Measurements from ENCODE around the gene STK38L. TPM values are rescaled to one million over a fixed set of nuclear protein-coding genes. Genes with fewer than 3 reads are reported as not detected.

The STK38L gene
- total RNA-seq, 1 donor from 2014 or later: 31.4 TPM

GRCh38 chr12:27336282-27336653 lies 92.2 kb downstream of the STK38L start:
- TF ChIP-seq CTCF (IDR thresholded peaks at IDR 0.05; ENCODE audit: partially characterized antibody, unreplicated experiment): no peak
- H3K27me3 Mint-ChIP-seq (ENCODE audit: unreplicated experiment): peaks cover 13% of the 10 kb centered on the region
- H3K27ac Mint-ChIP-seq (ENCODE audit: unreplicated experiment): no peak overlapping the region
- DNase-seq: no peak
- H3K36me3 Mint-ChIP-seq (ENCODE audit: unreplicated experiment): no peaks in the 10 kb centered on the region
- H3K4me3 Mint-ChIP-seq (ENCODE audit: unreplicated experiment): no peak overlapping the region
- peaks cover 2% of the 10 kb centered on the region for H3K9me3 Mint-ChIP-seq (ENCODE audit: unreplicated experiment)
- peaks cover 5% of the 10 kb centered on the region for H3K4me1 Mint-ChIP-seq (ENCODE audit: low read depth, unreplicated experiment)

- peak; percentile 42 for DNase-seq
- no peak for TF ChIP-seq CTCF (IDR thresholded peaks at IDR 0.05; ENCODE audit: partially characterized antibody, unreplicated experiment)
- Mint-ChIP-seq H3K36me3 (ENCODE audit: unreplicated experiment) (no peaks in the 10 kb centered on the region), H3K27ac (ENCODE audit: unreplicated experiment) (no peak overlapping the region), H3K27me3 (ENCODE audit: unreplicated experiment) (peaks cover 8% of the 10 kb centered on the region), H3K4me1 (ENCODE audit: low read depth, unreplicated experiment) (peaks cover 5% of the 10 kb centered on the region), H3K4me3 (ENCODE audit: unreplicated experiment) (no peak overlapping the region), H3K9me3 (ENCODE audit: unreplicated experiment) (peaks cover 2% of the 10 kb centered on the region)
Measured at GRCh38 chr12:27337376-27337775, 93.3 kb downstream of the STK38L start.

- Mint-ChIP-seq H3K4me1 (ENCODE audit: low read depth, unreplicated experiment) (peaks cover 5% of the 10 kb centered on the region), H3K4me3 (ENCODE audit: unreplicated experiment) (no peak overlapping the region), H3K27ac (ENCODE audit: unreplicated experiment) (no peak overlapping the region), H3K36me3 (ENCODE audit: unreplicated experiment) (no peaks in the 10 kb centered on the region), H3K27me3 (ENCODE audit: unreplicated experiment) (peaks cover 6% of the 10 kb centered on the region), H3K9me3 (ENCODE audit: unreplicated experiment) (peaks cover under 1% of the 10 kb centered on the region)
- no peak for DNase-seq
- TF ChIP-seq CTCF (IDR thresholded peaks at IDR 0.05; ENCODE audit: partially characterized antibody, unreplicated experiment): no peak
Measured at GRCh38 chr12:27338473-27338872, 94.4 kb downstream of the STK38L start.

- DNase-seq: no peak
- Mint-ChIP-seq H3K27me3 (ENCODE audit: unreplicated experiment) (no peaks in the 10 kb centered on the region), H3K4me1 (ENCODE audit: low read depth, unreplicated experiment) (peaks cover 2% of the 10 kb centered on the region), H3K4me3 (ENCODE audit: unreplicated experiment) (no peak overlapping the region), H3K27ac (ENCODE audit: unreplicated experiment) (no peak overlapping the region), H3K9me3 (ENCODE audit: unreplicated experiment) (no peaks in the 10 kb centered on the region), H3K36me3 (ENCODE audit: unreplicated experiment) (no peaks in the 10 kb centered on the region)
- TF ChIP-seq CTCF (IDR thresholded peaks at IDR 0.05; ENCODE audit: partially characterized antibody, unreplicated experiment): no peak
Measured at GRCh38 chr12:27340971-27341370, 96.9 kb downstream of the STK38L start.

- no peaks in the 10 kb centered on the region for H3K9me3 Mint-ChIP-seq (ENCODE audit: unreplicated experiment)
- no peak for DNase-seq
- no peaks in the 10 kb centered on the region for H3K36me3 Mint-ChIP-seq (ENCODE audit: unreplicated experiment)
- no peak overlapping the region for H3K27ac Mint-ChIP-seq (ENCODE audit: unreplicated experiment)
- no peak for TF ChIP-seq CTCF (IDR thresholded peaks at IDR 0.05; ENCODE audit: partially characterized antibody, unreplicated experiment)
- H3K4me3 Mint-ChIP-seq (ENCODE audit: unreplicated experiment): no peak overlapping the region
- H3K27me3 Mint-ChIP-seq (ENCODE audit: unreplicated experiment): no peaks in the 10 kb centered on the region
- H3K4me1 Mint-ChIP-seq (ENCODE audit: low read depth, unreplicated experiment): no peaks in the 10 kb centered on the region
Measured at GRCh38 chr12:27342536-27342935, 98.5 kb downstream of the STK38L start.
